ENCODE data around the gene HCN3.

The HCN3 gene

DNA sequence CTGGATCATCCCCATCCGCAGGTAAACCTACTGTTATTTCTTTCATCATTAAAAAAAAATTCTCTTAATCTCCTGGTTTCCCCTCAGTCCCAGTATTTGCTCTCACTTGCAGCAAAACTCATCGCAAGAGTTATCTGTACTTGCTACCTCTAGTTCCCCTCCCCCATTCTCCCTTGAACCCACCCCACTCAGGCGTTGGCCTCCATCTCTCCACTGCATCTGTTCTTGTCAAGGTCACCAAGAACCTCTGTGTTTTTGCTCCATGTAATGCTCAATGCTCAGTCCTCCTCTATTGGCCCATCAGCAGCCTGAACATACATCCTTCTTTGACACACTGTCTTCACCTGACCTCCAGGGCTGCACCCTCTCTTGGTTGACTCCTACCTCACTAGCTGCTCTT is 19.4 kb downstream of the HCN3 start:
- no CpG with 5 or more reads among the region's 3 CpGs for WGBS (ENCODE audit: insufficient coverage, insufficient read length)

DNA sequence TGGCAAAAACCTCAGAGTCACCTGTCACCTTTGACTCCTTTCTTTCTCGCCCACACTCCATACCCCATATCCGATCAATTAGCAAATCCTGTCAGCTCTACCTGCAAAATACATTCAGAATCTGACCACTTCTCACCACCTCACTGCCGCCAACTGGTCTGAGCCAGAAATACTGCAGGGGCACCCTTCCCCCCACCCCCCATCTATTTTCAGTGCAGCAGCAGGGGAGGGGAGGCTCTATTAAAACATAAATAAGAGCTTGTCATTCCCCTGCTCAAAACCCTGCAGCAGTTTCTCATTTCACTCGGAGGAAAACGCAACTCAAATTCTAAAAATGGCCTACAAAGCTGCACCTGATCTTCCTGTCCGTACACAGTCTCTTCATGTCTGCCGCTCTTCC is 20.1 kb downstream of the HCN3 start:
- Histone ChIP-seq H3K27ac (ENCODE audit: low read length) (no peak overlapping the region), H3K4me3 (ENCODE audit: low read length) (no peak overlapping the region), H3K36me3 (ENCODE audit: control insufficient read depth, insufficient read depth, low read length) (no peaks in the 10 kb centered on the region), H3K4me1 (ENCODE audit: control insufficient read depth, insufficient read depth, low read length) (peaks cover 8% of the 10 kb centered on the region; the same call in 1 of the 2 replicates), H3K27me3 (ENCODE audit: control insufficient read depth, insufficient read depth, low read length) (peaks cover 8% of the 10 kb centered on the region; the same call in 1 of the 2 replicates), H3K9me3 (ENCODE audit: control insufficient read depth, insufficient read depth, low read length) (no peaks in the 10 kb centered on the region)
- WGBS (ENCODE audit: insufficient coverage, insufficient read length): 100% methylated on average over 2 of the region's 7 CpGs
- no peak for DNase-seq (ENCODE audit: low read depth, low spot score)

More for the DNA sequence above, 19.4 kb downstream of the HCN3 start:
- Histone ChIP-seq H3K4me3 (ENCODE audit: low read length) (no peak overlapping the region), H3K27ac (ENCODE audit: low read length) (no peak overlapping the region), H3K4me1 (ENCODE audit: control insufficient read depth, insufficient read depth, low read length) (peaks cover 8% of the 10 kb centered on the region; the same call in 1 of the 2 replicates), H3K36me3 (ENCODE audit: control insufficient read depth, insufficient read depth, low read length) (no peaks in the 10 kb centered on the region), H3K9me3 (ENCODE audit: control insufficient read depth, insufficient read depth, low read length) (no peaks in the 10 kb centered on the region), H3K27me3 (ENCODE audit: control insufficient read depth, insufficient read depth, low read length) (peaks cover 8% of the 10 kb centered on the region; the same call in 1 of the 2 replicates)
- no peak for DNase-seq (ENCODE audit: low read depth, low spot score)

DNA sequence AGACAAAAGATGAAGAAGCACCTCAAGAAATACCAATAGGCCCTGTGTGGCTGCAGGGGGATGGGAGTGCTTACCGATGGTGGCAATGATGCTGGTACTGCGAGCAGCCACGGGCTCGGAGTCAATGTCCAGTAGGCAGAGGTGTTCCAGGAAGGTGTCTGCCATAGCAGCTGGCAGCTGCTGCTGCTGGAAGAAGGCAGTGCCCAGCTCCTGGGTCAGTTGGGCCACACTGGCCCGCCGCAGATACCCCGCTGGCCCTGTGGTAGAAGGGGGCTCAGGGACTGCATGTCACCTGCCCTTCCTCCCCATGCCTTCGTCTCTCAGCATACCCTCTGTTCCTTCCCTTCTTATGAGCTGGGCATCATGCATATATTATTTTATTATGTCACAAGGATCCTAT is 22.8 kb downstream of the HCN3 start:
- DNase-seq (ENCODE audit: low read depth, low spot score): no peak
- Histone ChIP-seq H3K36me3 (ENCODE audit: control insufficient read depth, insufficient read depth, low read length) (no peaks in the 10 kb centered on the region), H3K4me1 (ENCODE audit: control insufficient read depth, insufficient read depth, low read length) (peaks cover 4% of the 10 kb centered on the region; the same call in 1 of the 2 replicates), H3K4me3 (ENCODE audit: low read length) (no peak overlapping the region), H3K27ac (ENCODE audit: low read length) (no peak overlapping the region), H3K27me3 (ENCODE audit: control insufficient read depth, insufficient read depth, low read length) (no peaks in the 10 kb centered on the region), H3K9me3 (ENCODE audit: control insufficient read depth, insufficient read depth, low read length) (no peaks in the 10 kb centered on the region)
- no CpG with 5 or more reads among the region's 8 CpGs for WGBS (ENCODE audit: insufficient coverage, insufficient read length)

- H3K4me3 ChIP-seq (ENCODE audit: low read length): no peak overlapping the region
- no peaks in the 10 kb centered on the region for H3K27me3 ChIP-seq (ENCODE audit: control insufficient read depth, insufficient read depth, low read length)
- no peaks in the 10 kb centered on the region for H3K9me3 ChIP-seq (ENCODE audit: control insufficient read depth, insufficient read depth, low read length)
- peaks cover 3% of the 10 kb centered on the region; the same call in 1 of the 2 replicates for H3K4me1 ChIP-seq (ENCODE audit: control insufficient read depth, insufficient read depth, low read length)
- no peak overlapping the region for H3K27ac ChIP-seq (ENCODE audit: low read length)
- no peak for DNase-seq (ENCODE audit: low read depth, low spot score)
- H3K36me3 ChIP-seq (ENCODE audit: control insufficient read depth, insufficient read depth, low read length): no peaks in the 10 kb centered on the region
- no CpG with 5 or more reads among the region's 9 CpGs for WGBS (ENCODE audit: insufficient coverage, insufficient read length)
Measured at GRCh38 chr1:155300553-155301329, 23.5 kb downstream of the HCN3 start.

- H3K27ac ChIP-seq (ENCODE audit: low read length): no peak within 1 kb of the TSS
- no peak within 1 kb of the TSS for H3K4me3 ChIP-seq (ENCODE audit: low read length)
- peaks cover 1% of the 10 kb centered on the region; the same call in 1 of the 2 replicates for H3K4me1 ChIP-seq (ENCODE audit: control insufficient read depth, insufficient read depth, low read length)
- no CpG with 5 or more reads among the region's 5 CpGs for WGBS (ENCODE audit: insufficient coverage, insufficient read length)
- H3K36me3 ChIP-seq (ENCODE audit: control insufficient read depth, insufficient read depth, low read length): no peaks in the 10 kb centered on the region
- DNase-seq (ENCODE audit: low read depth, low spot score): no peak
- no peaks in the 10 kb centered on the region for H3K27me3 ChIP-seq (ENCODE audit: control insufficient read depth, insufficient read depth, low read length)
- H3K9me3 ChIP-seq (ENCODE audit: control insufficient read depth, insufficient read depth, low read length): no peaks in the 10 kb centered on the region
Measured at GRCh38 chr1:155301342-155301841, 24.1 kb downstream of the HCN3 start, which contains the start of gene PKLR. PKLR (minus strand) TSS chr1:155301438; CDS start chr1:155301395, 43 bp downstream.

- Histone ChIP-seq H3K9me3 (ENCODE audit: control insufficient read depth, insufficient read depth, low read length) (no peaks in the 10 kb centered on the region), H3K36me3 (ENCODE audit: control insufficient read depth, insufficient read depth, low read length) (no peaks in the 10 kb centered on the region), H3K4me3 (ENCODE audit: low read length) (no peak overlapping the region), H3K27me3 (ENCODE audit: control insufficient read depth, insufficient read depth, low read length) (no peaks in the 10 kb centered on the region), H3K27ac (ENCODE audit: low read length) (no peak overlapping the region), H3K4me1 (ENCODE audit: control insufficient read depth, insufficient read depth, low read length) (no peaks in the 10 kb centered on the region; the same call in 1 of the 2 replicates)
- DNase-seq (ENCODE audit: low read depth, low spot score): no peak
- WGBS (ENCODE audit: insufficient coverage, insufficient read length): no CpG with 5 or more reads among the region's 11 CpGs
Measured at GRCh38 chr1:155304558-155305063, 27.3 kb downstream of the HCN3 start.

DNA sequence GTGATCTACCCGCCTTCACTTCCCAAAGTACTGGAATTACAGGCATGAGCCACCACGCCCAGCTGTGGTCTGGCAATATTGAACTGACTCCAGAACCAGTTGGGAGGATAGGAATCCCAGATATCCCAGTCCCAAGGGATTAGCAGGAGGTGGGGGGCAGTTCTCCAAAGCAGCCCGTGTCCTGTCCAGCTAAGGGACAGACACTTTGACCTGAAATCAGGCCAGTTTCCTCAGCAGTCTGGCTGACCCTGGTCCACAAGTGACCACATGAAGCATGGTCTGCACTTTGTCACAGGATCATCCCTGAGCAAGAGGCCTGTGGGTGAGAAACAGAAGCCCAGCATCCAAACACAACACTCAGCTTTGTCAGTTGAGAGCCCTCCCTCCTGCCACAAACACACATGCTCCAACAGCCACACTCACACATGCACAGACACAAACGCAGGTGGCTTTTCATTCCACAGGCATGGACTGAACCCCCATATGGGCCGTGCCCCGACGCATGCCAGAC is 28.7 kb downstream of the HCN3 start:
- Histone ChIP-seq H3K9me3 (ENCODE audit: control insufficient read depth, insufficient read depth, low read length) (no peaks in the 10 kb centered on the region), H3K27ac (ENCODE audit: low read length) (no peak overlapping the region), H3K4me1 (ENCODE audit: control insufficient read depth, insufficient read depth, low read length) (peaks cover 1% of the 10 kb centered on the region; the same call in 1 of the 2 replicates), H3K4me3 (ENCODE audit: low read length) (no peak overlapping the region), H3K27me3 (ENCODE audit: control insufficient read depth, insufficient read depth, low read length) (no peaks in the 10 kb centered on the region), H3K36me3 (ENCODE audit: control insufficient read depth, insufficient read depth, low read length) (no peaks in the 10 kb centered on the region)
- WGBS (ENCODE audit: insufficient coverage, insufficient read length): no CpG with 5 or more reads among the region's 7 CpGs
- DNase-seq (ENCODE audit: low read depth, low spot score): no peak

GRCh38 chr1:155307247-155307740 is 30.0 kb downstream of the HCN3 start:
- Histone ChIP-seq H3K36me3 (ENCODE audit: control insufficient read depth, insufficient read depth, low read length) (peaks cover 4% of the 10 kb centered on the region), H3K27me3 (ENCODE audit: control insufficient read depth, insufficient read depth, low read length) (no peaks in the 10 kb centered on the region), H3K4me1 (ENCODE audit: control insufficient read depth, insufficient read depth, low read length) (peaks cover 1% of the 10 kb centered on the region; the same call in 1 of the 2 replicates), H3K4me3 (ENCODE audit: low read length) (no peak overlapping the region), H3K27ac (ENCODE audit: low read length) (no peak overlapping the region), H3K9me3 (ENCODE audit: control insufficient read depth, insufficient read depth, low read length) (no peaks in the 10 kb centered on the region)
- WGBS (ENCODE audit: insufficient coverage, insufficient read length): no CpG with 5 or more reads among the region's 6 CpGs
- DNase-seq (ENCODE audit: low read depth, low spot score): no peak

DNA sequence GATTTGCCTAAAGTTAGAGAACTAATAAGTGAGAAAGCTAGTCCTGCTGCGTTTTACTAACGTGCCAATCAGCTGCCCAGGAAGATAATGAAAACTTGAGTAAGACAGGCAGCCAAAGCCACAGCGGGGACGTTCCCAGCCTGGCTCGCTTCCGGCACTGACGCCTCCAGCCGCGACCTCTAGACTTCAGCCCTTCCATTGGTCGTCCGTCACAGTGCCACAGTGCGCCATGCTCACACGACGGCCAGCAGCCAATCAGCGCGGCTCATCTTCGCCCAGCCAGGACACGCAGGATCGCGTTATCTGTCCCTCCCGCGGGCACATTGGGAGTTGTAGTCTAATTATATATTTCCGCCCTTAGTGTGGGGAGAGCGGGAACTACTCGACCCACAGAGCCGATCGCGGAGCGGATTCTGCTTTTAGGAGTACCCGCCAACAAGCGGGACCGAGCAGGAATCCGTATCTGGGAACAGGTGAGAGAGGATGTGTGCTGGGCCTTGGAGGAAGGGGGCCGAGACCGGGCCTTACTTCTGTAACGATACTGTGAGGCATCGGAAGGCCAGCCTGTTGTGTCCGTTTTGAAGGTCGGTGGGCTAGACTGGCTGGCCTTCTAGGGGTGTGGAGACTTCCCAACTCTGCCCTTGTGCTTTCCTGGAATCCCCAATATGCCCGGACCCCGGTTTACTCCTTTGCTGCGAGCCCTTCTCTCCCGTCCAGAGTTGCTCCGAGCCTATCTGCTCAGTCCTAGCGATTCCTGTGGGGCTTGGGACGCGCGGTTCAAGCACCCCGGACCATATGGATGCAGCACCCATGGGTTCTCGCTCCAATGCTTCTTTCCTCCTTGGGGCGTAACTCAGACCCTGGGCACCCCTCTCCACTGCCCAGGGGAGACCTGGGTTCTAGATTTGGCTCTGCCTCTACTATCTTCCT is 31.5 kb downstream of the HCN3 start, which contains the start of gene FDPS:
Gene FDPS (plus strand): TSS at position 374 of the 930 bp plus-strand sequence. CDS start 924 bp downstream, outside the sequence.
- no peaks in the 10 kb centered on the region for H3K9me3 ChIP-seq (ENCODE audit: control insufficient read depth, insufficient read depth, low read length)
- H3K4me1 ChIP-seq (ENCODE audit: control insufficient read depth, insufficient read depth, low read length): peaks cover 1% of the 10 kb centered on the region; the same call in 1 of the 2 replicates
- no CpG with 5 or more reads among the region's 51 CpGs for WGBS (ENCODE audit: insufficient coverage, insufficient read length)
- peak within 1 kb of the TSS; percentile 76 for H3K4me3 ChIP-seq (ENCODE audit: low read length)
- no peaks in the 10 kb centered on the region for H3K27me3 ChIP-seq (ENCODE audit: control insufficient read depth, insufficient read depth, low read length)
- peak; percentile 99 for DNase-seq (ENCODE audit: low read depth, low spot score)
- H3K36me3 ChIP-seq (ENCODE audit: control insufficient read depth, insufficient read depth, low read length): peaks cover 10% of the 10 kb centered on the region
- H3K27ac ChIP-seq (ENCODE audit: low read length): no peak within 1 kb of the TSS

Measured in iPS DF 6.9 (cell line).